T47D (cell line): ENCODE data around the gene CATSPER4.

Experiments used
- DNase-seq, 2 experiments: peaks; one replicate each; pipeline versions ENCODE4 v3.0.0 to v3.0.0-alpha.2; 2011 to 2012; ENCODE audit warnings: low read depth in 1 of 2, low spot score in 1 of 2
- JUND ChIP-seq: IDR thresholded peaks from 2 replicates; pipeline ENCODE4 v1.6.1; 2012; ENCODE audit warnings: low read depth
- in situ Hi-C: cut with HindIII; loops from 2 replicates; pipeline ENCODE4 v1.10.0; 2016; ENCODE audit warnings: low sequenced_read_pairs, low pct_unique_long_range_greater_than_20kb

The CATSPER4 gene

GRCh38 chr1:26190373-26190987 is at the start of gene CATSPER4:
Gene CATSPER4 (plus strand): TSS chr1:26190602. CDS start chr1:26190628, 26 bp downstream.
- in situ Hi-C loops = no loop called here
- no peak for DNase-seq
- no peak for TF ChIP-seq JUND

DNA sequence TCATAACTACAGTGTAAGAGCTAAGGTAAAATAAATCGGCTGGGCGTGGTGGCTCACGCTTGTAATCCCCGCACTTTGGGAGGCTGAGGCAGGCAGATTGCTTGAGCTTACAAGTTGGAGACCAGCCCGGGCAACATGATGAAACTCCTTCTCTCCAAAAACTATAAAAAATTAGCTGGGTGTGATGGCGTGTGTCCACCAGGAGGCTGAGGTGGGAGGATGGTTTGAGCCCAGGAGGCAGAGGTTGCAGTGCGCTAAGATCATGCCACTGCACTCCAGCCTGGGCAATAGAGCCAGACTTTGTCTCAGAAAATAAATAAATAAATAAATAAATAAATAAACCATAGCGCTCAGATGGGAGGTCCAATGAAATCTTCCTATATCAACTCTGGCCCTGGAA is 48.2 kb upstream of the CATSPER4 start:
- no peak for TF ChIP-seq JUND
- DNase-seq = no peak
- in situ Hi-C loops = no loop called here

- peak; percentile 37 to 84 for DNase-seq
- in situ Hi-C loops = no loop called here
- TF ChIP-seq JUND = no peak
These were observed 45.1 kb upstream of the CATSPER4 start for GRCh38 chr1:26145041-26145959.

GRCh38 chr1:26145960-26146294 is 44.5 kb upstream of the CATSPER4 start:
- no peak for DNase-seq
- TF ChIP-seq JUND = no peak
- in situ Hi-C loops = no loop called here

GRCh38 chr1:26148887-26149286 is 41.5 kb upstream of the CATSPER4 start:
- in situ Hi-C loops = no loop called here
- no peak for DNase-seq
- TF ChIP-seq JUND = no peak

GRCh38 chr1:26153966-26154532 is 36.4 kb upstream of the CATSPER4 start:
- DNase-seq = no peak
- in situ Hi-C loops = no loop called here
- no peak for TF ChIP-seq JUND

- in situ Hi-C loops = no loop called here
- no peak for DNase-seq
- no peak for TF ChIP-seq JUND
These were observed 35.7 kb upstream of the CATSPER4 start for GRCh38 chr1:26154750-26155149.

DNA sequence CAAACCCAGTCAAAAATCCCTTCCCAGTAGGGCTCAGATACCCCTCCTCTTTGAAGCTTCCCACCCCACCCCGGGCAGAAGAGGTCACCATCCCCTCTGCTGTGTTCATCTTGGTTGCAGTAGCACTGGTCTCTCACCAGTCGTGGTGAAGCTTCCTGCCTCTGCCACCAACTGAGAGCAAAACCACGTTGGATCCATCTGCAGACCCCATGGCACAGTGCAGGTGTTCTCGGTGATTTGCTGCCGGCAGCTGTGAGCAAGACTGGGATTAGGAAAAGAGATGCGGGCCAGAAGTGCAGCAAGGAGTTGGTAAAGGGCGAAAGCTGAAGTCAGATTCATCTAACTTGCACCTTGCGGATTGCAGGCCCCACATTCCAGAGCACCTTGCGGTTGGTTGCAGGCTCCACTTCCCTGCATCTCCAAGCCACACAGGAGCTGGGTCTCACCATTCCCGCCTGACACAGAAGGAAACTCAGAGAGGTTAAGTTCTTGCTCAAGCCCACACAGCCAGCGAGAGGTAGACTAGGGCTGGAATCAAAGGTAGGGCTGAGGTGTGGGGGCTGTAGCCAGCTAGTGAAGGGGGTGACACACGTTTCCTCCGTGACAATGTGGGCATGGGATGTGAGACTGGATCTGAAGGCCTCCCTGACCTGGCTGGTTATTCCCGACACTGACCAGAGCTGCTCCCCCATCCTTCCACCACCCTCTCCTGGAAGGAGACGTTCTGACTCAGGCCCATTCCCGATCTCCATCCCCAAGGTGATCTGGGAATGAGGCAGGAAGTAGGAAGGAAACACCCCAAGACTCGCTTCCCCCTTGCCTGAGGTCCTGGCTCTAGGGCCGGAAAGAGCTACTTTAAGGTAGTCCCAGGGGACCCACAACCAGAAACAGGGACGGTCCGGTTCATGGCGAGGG is 34.8 kb upstream of the CATSPER4 start:
- TF ChIP-seq JUND = no peak
- no peak for DNase-seq
- in situ Hi-C loops = no loop called here

DNA sequence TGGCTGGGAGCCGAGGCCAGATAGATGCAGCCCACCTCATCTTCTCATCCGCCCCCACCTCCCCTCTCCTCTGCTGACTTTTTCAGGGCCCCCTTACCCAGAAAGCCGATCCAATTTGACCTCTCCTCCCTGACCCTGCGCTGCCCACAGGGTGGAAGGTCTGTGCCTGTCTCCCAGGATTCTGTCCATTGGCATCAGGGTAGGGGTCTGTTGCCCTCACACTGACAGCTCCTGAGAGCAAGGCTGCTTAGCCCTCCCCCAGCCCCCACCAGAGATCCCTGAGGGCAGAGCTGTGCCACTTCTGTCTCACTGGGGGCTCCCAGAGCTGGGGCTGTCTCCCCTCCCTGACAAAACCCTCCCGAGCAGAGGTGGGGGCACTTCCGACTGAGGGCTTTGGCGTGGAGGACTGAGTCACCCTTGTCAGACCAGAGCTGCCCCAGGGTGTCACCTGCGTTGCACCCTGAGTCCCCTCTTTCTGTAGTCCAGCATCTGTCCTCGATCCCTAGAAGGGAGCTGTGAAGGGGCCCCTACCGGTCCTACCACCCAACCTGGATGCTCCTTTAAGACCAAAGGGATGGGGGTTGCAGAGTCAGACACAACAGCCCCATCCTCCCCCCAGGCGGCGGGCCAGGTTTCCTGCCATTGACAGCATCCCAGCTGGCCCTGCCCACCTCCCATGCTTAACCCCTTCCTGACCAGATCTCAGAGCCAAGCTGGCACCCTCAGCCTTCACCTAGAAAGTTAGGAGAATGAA is 33.9 kb upstream of the CATSPER4 start:
- in situ Hi-C loops = no loop called here
- DNase-seq = peak in 1 of 2 experiments; percentile 28

GRCh38 chr1:26158271-26158907 is 32.0 kb upstream of the CATSPER4 start:
- no peak for DNase-seq
- TF ChIP-seq JUND = no peak
- in situ Hi-C loops = no loop called here

More for the DNA sequence above, 33.9 kb upstream of the CATSPER4 start:
- TF ChIP-seq JUND = no peak
